ENCODE measurements around the gene FAM32A. TPM values are rescaled to one million over a fixed set of nuclear protein-coding genes. Genes with fewer than 3 reads are reported as not detected.

FAM32A gene
- total RNA-seq, 1 donor from 2014 or later = 173 TPM

Other genes starting within 250 kb of the FAM32A start
- not detected in 2 replicates for gene OR10H4, start 236.4 kb upstream of the FAM32A start, total RNA-seq
- gene TPM4, start 108.9 kb upstream of the FAM32A start, total RNA-seq = 607 and 845 TPM in 2 replicates
- 72.4 and 82.0 TPM in 2 replicates for gene RAB8A, start 73.5 kb upstream of the FAM32A start, total RNA-seq
- 0.05 and 6.3 TPM in 2 replicates for gene HSH2D, start 41.7 kb upstream of the FAM32A start, total RNA-seq
- not detected in 2 replicates for gene CIB3, start 11.9 kb upstream of the FAM32A start, total RNA-seq
- gene AP1M1, start 12.5 kb downstream of the FAM32A start, total RNA-seq = 53.7 and 144 TPM in 2 replicates
- 0.17 and 0.45 TPM in 2 replicates for gene KLF2, start 139.4 kb downstream of the FAM32A start, total RNA-seq

All from renal cortical epithelial cell (primary cell).